Adrenal gland (tissue), 12 donors: ENCODE results near the gene HEXIM2. TPM values are rescaled to one million over a fixed set of nuclear protein-coding genes. Genes with fewer than 3 reads are reported as not detected.
"Not testable (repeated sequence)": the region's sequence is repeated elsewhere in the genome, so short reads cannot be mapped to it uniquely, and the experiment has no call there.

Experiments
- DNase-seq, 7 donors: peaks; one replicate each; pipeline ENCODE4 v3.0.0-alpha.2; 2019 to 2020
- H3K27ac ChIP-seq, 5 donors: fragments of 200-600 bp; sonication (generic) in 4 of 5; 1 replicate in 3 of 5; 2 replicates in 2 of 5; pipeline versions ENCODE4 v1.5.1 to v1.8.0; 2016 to 2020; ENCODE audit warnings: mild to moderate bottlenecking in 1 of 5
- H3K27me3 ChIP-seq: fragments of 200-600 bp; 2 replicates; pipeline ENCODE4 v1.8.0; 2021
- H3K36me3 ChIP-seq, 2 donors: fragments of 200-600 bp; replicated peaks in 1 of 2; 1 replicate in 1 of 2; 2 replicates in 1 of 2; pipeline versions ENCODE4 v1.5.1 to v1.8.0; 2018 to 2022
- H3K4me1 ChIP-seq, 2 donors: fragments of 200-600 bp; replicated peaks in 1 of 2; 1 replicate in 1 of 2; 2 replicates in 1 of 2; pipeline versions ENCODE4 v1.5.1 to v1.8.0; 2018 to 2021
- H3K4me3 ChIP-seq, 4 donors: fragments of 200-600 bp; sonication (generic) in 3 of 4; one replicate each; pipeline ENCODE4 v1.5.1; 2016 to 2018
- H3K9me3 ChIP-seq, 3 donors: fragments of 200-600 bp; sonication (generic) in 1 of 3; replicated peaks in 1 of 3; 1 replicate in 2 of 3; 2 replicates in 1 of 3; pipeline versions ENCODE4 v1.5.1 to v1.8.0; 2016 to 2021
- CTCF ChIP-seq, 6 experiments: fragments of 450-650 bp in 4 of 6; fragments of 200-600 bp in 2 of 6; sonication (generic) in 1 of 6; IDR thresholded peaks; 1 replicate in 5 of 6; 2 replicates in 1 of 6; pipeline versions ENCODE4 v1.5.1 to v1.8.0; 2016 to 2021; ENCODE audit warnings: antibody characterized with exemption in 6 of 6, mild to moderate bottlenecking in 2 of 6, moderate library complexity in 1 of 6
- POLR2A ChIP-seq, 2 donors: fragments of 450-650 bp; IDR thresholded peaks; one replicate each; pipeline ENCODE4 v1.6.1; 2017; ENCODE audit warnings: antibody characterized with exemption in 2 of 2, mild to moderate bottlenecking in 2 of 2, moderate library complexity in 1 of 2
- WGBS, 4 donors: extraction: QIAGEN DNeasy Blood & Tissue Kit in 2 of 4; methylation state at CpG; one replicate each; pipeline versions ENCODE4 v1.1.5 to v1.1.7; 2013 to 2017; 5-methylcytosine and 5-hydroxymethylcytosine counted together
- intact Hi-C, 2 donors: fragments of 100-400 bp; cut with DNase I; formaldehyde crosslinking; loops; one replicate each; pipeline versions ENCODE4 v1.14.1 to v1.15.0; 2022 to 2023
- polyA plus RNA-seq, 3 donors: library from polyadenylated mRNA; stranded (reverse); fragments of 200-250 nt in 2 of 3; fragments of 350-450 nt in 1 of 3; fragmentation: Illumina TruSeq in 1 of 3; extraction: RNeasy Lipid Tissue Mini Kit (QIAGEN cat#74804) in 1 of 3; gene quantifications; one replicate each; pipeline ENCODE4 v1.2.3, GENCODE V29; 2013 to 2014
- total RNA-seq, 9 donors: library from RNA; depleted of rRNA in 4 of 9; stranded (reverse); fragments of >200 nt in 4 of 9; fragments of 120-200 nt in 1 of 9; fragmentation: NEBNext Ultra II Directional in 1 of 9; extraction: Animal tissue kit (Norgen Biotek cat#: 25700) in 1 of 9; gene quantifications; one replicate each; pipeline versions ENCODE4 v1.1.0 to v1.2.4, GENCODE V29; 2013 to 2023
- donor health status: healthy with polysubstance abuse.
- donor health status: Bipolar disorder and iron deficiency.
- donor health status: DM: yes; HTN: yes; CAD: no.
- donor health status: DM: no; HTN: no; CAD: no.
- donor health status: DM: no; HTN: no; CAD: no.
- donor health status: DM: yes; HTN: yes; CAD: no.

The HEXIM2 gene
- total and polyA plus RNA-seq, 12 donors, result 4.5 to 28.1 (median 15.9) TPM

DNA sequence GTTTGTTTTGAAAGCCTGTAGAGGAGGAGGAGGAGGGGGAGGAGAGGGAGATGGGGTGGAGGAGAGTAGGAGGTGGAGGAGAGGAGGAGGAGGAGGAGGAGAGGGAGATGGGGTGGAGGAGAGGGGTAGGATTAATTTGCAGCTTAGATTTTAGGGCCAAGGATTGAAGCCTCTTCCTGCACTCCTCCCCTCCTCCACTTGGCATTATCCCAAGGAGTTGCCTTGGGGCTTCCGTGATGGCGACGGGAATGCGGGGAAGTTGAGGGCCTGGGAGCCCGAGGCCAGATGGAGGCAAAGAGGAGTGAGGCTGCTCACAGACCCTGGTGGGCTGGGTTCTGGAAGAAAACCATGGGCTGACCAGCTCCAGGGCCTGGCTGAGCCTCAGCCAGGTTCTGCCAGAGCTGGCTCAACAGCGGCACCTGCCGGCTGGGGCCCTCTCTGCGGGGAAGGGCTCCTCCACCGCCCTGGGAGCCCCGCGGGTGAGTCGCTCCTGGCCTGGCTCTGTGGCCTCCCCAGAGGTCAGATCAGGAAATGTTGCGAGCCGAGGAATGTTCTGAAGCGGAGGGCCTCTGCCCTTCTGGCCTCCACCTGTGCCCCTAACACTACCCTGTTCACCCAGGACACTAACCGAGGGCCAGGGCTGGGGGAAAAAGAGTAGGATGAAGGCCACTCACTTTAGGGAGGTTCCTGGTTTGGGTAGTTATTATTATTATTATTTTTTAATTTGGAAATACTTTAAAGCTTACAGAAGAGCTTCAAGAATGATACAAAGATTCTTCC, 36.1 kb downstream of the HEXIM2 start:
- Histone ChIP-seq H3K27ac (peak overlapping the region in 3 of 5 donors; percentile 1 to 68 (median 42)), H3K27me3 (no peaks in the 10 kb centered on the region), H3K4me1 (peaks cover 0 to 3% of the 10 kb centered on the region in 2 donors), H3K4me3 (no peak overlapping the region), H3K9me3 (no peaks in the 10 kb centered on the region), H3K36me3 (no peaks in the 10 kb centered on the region)
- TF ChIP-seq CTCF (IDR thresholded peaks at IDR 0.05) (peak; percentile 98 to 100 (median 99)), POLR2A (IDR thresholded peaks at IDR 0.05) (peak; percentile 5 to 22)
- peak; percentile 94 to 97 (median 95) for DNase-seq
- WGBS, 4 donors, result 0 to 4% (median 0%) methylated on average over 3 to 16 of the region's 16 CpGs
- intact Hi-C loops, result loop anchor here (5.0 kb wide), 1 partner anchor 60 kb away; the partner anchor contains the start of gene ACBD4 (in 2 of the 2)

DNA sequence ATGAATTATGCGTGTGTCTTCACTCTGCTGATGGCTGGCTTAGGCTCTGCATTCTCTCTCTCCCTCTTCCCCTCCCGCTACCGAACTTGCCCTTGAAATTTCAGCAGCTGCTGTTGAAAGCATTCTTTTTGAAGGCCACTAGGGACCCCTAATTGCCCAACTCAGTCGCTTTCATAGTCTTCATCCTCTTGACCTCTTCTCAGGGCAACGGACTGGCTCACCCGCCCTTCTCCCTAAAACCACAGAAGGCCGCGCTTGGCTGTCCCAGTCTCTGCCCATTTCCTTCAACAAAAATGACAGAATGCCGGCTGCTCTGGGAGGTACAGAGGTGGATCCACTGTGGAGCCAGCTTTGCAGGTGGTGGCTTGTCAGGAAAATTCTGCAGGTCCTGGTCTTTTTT, 39.0 kb downstream of the HEXIM2 start:
- Histone ChIP-seq H3K27ac (no peak overlapping the region), H3K36me3 (no peaks in the 10 kb centered on the region), H3K9me3 (no peaks in the 10 kb centered on the region), H3K4me3 (no peak overlapping the region), H3K4me1 (peaks cover 0 to 3% of the 10 kb centered on the region in 2 donors), H3K27me3 (no peaks in the 10 kb centered on the region)
- WGBS, 4 donors, result 35 to 54% (median 46%) methylated on average over 9 of the region's 9 CpGs
- peak in 2 of 7 donors; percentile 34 to 39 for DNase-seq
- no peak for TF ChIP-seq POLR2A (IDR thresholded peaks at IDR 0.05)
- no peak for TF ChIP-seq CTCF (IDR thresholded peaks at IDR 0.05)
- intact Hi-C loops, result no loop called here

DNA sequence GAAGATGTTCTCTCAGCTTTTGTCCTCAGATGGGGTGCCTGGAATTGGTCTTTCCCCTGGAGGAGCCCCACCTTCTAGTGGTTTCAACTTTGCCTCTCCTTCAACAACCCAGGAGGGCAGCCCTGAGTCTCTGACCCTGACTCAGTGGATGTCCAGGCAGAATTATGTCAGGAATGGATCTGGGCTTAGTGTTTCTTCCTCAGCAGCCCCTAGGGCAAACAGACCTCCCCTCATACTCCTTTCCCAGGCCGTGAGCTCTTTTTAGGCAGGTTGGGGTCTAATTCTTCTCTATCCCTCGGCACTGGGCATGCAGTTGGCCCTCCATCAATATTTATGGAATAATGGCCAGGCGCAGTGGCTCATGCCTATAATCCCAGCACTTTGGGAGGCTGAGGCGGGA, 39.8 kb downstream of the HEXIM2 start:
- H3K27me3 ChIP-seq, result no peaks in the 10 kb centered on the region
- intact Hi-C loops, result no loop called here
- H3K4me3 ChIP-seq, result no peak overlapping the region
- TF ChIP-seq POLR2A (IDR thresholded peaks at IDR 0.05), result no peak
- no peak for TF ChIP-seq CTCF (IDR thresholded peaks at IDR 0.05)
- H3K27ac ChIP-seq, result peak overlapping the region in 4 of 5 donors; percentile 17 to 43 (median 32)
- peaks cover 0 to 3% of the 10 kb centered on the region in 2 donors for H3K4me1 ChIP-seq
- DNase-seq, result no peak
- H3K9me3 ChIP-seq, result no peaks in the 10 kb centered on the region
- no peaks in the 10 kb centered on the region for H3K36me3 ChIP-seq
- WGBS, 4 donors, result 86 to 96% (median 94%) methylated on average over 4 of the region's 4 CpGs

- intact Hi-C loops, H3K36me3 ChIP-seq, H3K4me1 ChIP-seq, H3K4me3 ChIP-seq, H3K9me3 ChIP-seq, H3K27me3 ChIP-seq: not testable (repeated sequence)
- H3K27ac ChIP-seq, result peak overlapping the region in 3 of 5 donors; percentile 17 to 37 (median 26)
- peak in 1 of 2 donors; percentile 11 for TF ChIP-seq POLR2A (IDR thresholded peaks at IDR 0.05)
- DNase-seq, result peak in 6 of 7 donors; percentile 67 to 87 (median 78)
- WGBS, 4 donors, result 61 to 73% (median 62%) methylated on average over 5 to 6 of the region's 6 CpGs
Observed at GRCh38 chr17:45201880-45202279, 40.2 kb downstream of the HEXIM2 start.
